ENCODE results near the gene TMEM141.

GRCh38 chr9:136754626-136755301 lies 36.4 kb upstream of the TMEM141 start:
- TF ChIP-seq CTCF (IDR thresholded peaks at IDR 0.05; ENCODE audit: low read depth, low read length) (no peak), POLR2A (IDR thresholded peaks at IDR 0.05; ENCODE audit: extremely low read depth, insufficient read length) (no peak), MYC (IDR thresholded peaks at IDR 0.05; ENCODE audit: low read depth, low read length) (no peak)

Data from NB4 (cell line).